Activated CD8-positive, alpha-beta T cell treated with anti-CD3 and anti-CD28 coated beads, Interleukin-2, amount 10 ng/mL, durations not matched to agents 7 days and 5 days (primary cell): Measurements from ENCODE around the gene NKRF. TPM values are rescaled to one million over a fixed set of nuclear protein-coding genes. Genes with fewer than 3 reads are reported as not detected.
"Not testable (repeated sequence)": the region's sequence is repeated elsewhere in the genome, so short reads cannot be mapped to it uniquely, and the experiment has no call there.

ENCODE experiments used
- ATAC-seq: fragments of 150-1000 bp; cut with Tn5 transposase; one replicate; pipeline ENCODE4 v1.10.0; 2021; ENCODE audit warnings: moderate library complexity
- CTCF ChIA-PET: fragments of 350-600 bp; sonication (Branson Sonifier 250); formaldehyde crosslinking; loops from one replicate; lab custom pipeline; 2021; ENCODE audit warnings: antibody characterized with exemption; lab: Charles Lee
- POLR2A ChIA-PET: fragments of 350-600 bp; sonication (Branson Sonifier 250); formaldehyde crosslinking; loops from one replicate; lab custom pipeline; 2021; ENCODE audit warnings: antibody characterized with exemption; lab: Charles Lee
- DNase-seq: peaks from one replicate; pipeline ENCODE4 v3.0.0-alpha.2; 2020
- H3K27ac Mint-ChIP-seq: one replicate; pipeline ENCODE4 v1.8.0; 2021; ENCODE audit warnings: mild to moderate bottlenecking, mixed read lengths
- H3K27me3 Mint-ChIP-seq: one replicate; pipeline ENCODE4 v1.8.0; 2021; ENCODE audit warnings: low read depth, mixed read lengths
- H3K36me3 Mint-ChIP-seq: one replicate; pipeline ENCODE4 v1.8.0; 2021; ENCODE audit warnings: low read depth, mixed read lengths
- H3K4me1 Mint-ChIP-seq: one replicate; pipeline ENCODE4 v1.8.0; 2021; ENCODE audit warnings: low read depth, mixed read lengths
- H3K4me3 Mint-ChIP-seq: one replicate; pipeline ENCODE4 v1.8.0; 2021; ENCODE audit warnings: mild to moderate bottlenecking, mixed read lengths
- H3K9me3 Mint-ChIP-seq: one replicate; pipeline ENCODE4 v1.8.0; 2022; ENCODE audit warnings: mixed read lengths; ENCODE audit not compliant: insufficient read depth
- total RNA-seq, 2 experiments: library from RNA; stranded (reverse); gene quantifications; one replicate each; pipeline ENCODE4 v1.2.3, GENCODE V29; 2021

The NKRF gene
- total RNA-seq, 2 experiments from 2014 or later, result 16.3 to 18.4 TPM

DNA sequence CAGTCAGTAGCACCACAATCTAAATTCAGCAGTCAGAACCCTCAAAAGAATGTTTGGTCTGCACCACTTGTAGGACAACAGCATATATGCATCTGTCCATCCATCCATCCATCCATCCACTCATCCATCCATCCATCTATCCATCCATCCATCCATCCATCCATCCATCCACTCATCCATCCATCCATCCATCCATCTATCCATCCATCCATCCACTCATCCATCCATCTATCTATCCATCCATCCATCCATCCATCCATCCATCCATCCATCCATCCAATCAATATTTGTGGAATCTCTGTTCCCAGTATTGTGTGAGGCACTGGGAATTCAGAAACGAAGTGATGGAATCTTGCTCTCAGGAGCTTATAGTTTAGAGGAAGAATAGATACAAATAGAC lies 31.2 kb upstream of the NKRF start:
- ATAC-seq, H3K9me3 Mint-ChIP-seq, H3K4me1 Mint-ChIP-seq, CTCF ChIA-PET, H3K27ac Mint-ChIP-seq, POLR2A ChIA-PET, H3K27me3 Mint-ChIP-seq, H3K4me3 Mint-ChIP-seq, DNase-seq: not testable (repeated sequence)
- H3K36me3 Mint-ChIP-seq, result peaks cover 73% of the 10 kb centered on the region

DNA sequence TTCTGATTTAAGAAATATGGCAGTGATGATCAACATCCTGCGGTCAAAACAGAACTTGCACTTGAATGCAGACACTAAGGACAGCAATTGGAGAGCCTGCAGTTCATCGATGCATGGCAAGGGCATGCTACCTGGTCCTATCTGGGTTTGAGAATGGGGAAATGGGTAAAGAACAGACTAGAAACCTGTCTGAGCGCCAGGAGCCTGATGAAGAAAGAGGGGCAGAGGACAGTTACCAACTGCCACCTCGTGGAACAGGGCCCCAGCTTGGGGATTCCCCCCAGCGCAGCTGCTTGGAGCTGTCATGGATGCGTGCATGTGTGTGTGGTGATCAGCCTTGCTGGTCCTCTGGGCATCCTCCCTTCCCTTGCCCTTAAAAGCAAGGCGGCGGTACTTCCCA lies 30.2 kb upstream of the NKRF start:
- H3K9me3 Mint-ChIP-seq, result no peaks in the 10 kb centered on the region
- H3K27me3 Mint-ChIP-seq, result no peaks in the 10 kb centered on the region
- no peak overlapping the region for H3K27ac Mint-ChIP-seq
- CTCF ChIA-PET, result no interaction called here
- ATAC-seq, result no peak
- POLR2A ChIA-PET, result no interaction called here
- DNase-seq, result no peak
- peaks cover 9% of the 10 kb centered on the region for H3K4me1 Mint-ChIP-seq
- no peak overlapping the region for H3K4me3 Mint-ChIP-seq
- peaks cover 70% of the 10 kb centered on the region for H3K36me3 Mint-ChIP-seq

DNA sequence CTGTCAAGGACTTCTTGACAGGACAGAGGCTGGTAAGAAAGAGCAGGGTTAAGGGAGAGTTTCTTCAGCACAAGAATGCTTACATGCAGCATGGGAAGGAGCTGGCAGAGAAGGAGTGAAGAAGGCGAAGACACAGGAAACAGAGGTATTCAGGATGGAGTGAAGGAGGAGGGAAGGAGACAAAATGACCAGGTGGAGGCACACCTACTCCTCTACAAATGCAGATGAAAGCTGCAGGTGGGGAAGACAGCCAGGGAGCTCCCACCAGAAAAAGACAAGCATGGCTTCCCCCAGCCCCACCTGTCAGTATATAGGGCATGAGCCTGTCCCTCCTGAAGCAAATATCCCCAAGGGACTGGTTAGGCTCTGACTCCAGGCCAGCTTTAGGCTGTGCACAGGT lies 29.6 kb upstream of the NKRF start:
- Mint-ChIP-seq H3K36me3 (peaks cover 65% of the 10 kb centered on the region), H3K27me3 (no peaks in the 10 kb centered on the region), H3K9me3 (no peaks in the 10 kb centered on the region), H3K4me3 (no peak overlapping the region), H3K4me1 (peaks cover 9% of the 10 kb centered on the region), H3K27ac (peak overlapping the region; percentile 56)
- ATAC-seq, result no peak
- ChIA-PET POLR2A (no interaction called here), CTCF (no interaction called here)
- DNase-seq, result no peak

- DNase-seq (no peak), ATAC-seq (no peak)
- CTCF ChIA-PET, result no interaction called here
- no peaks in the 10 kb centered on the region for H3K9me3 Mint-ChIP-seq
- no peaks in the 10 kb centered on the region for H3K27me3 Mint-ChIP-seq
- peaks cover 9% of the 10 kb centered on the region for H3K4me1 Mint-ChIP-seq
- POLR2A ChIA-PET, result no interaction called here
- peaks cover 63% of the 10 kb centered on the region for H3K36me3 Mint-ChIP-seq
- H3K4me3 Mint-ChIP-seq, result no peak overlapping the region
- peak overlapping the region; percentile 56 for H3K27ac Mint-ChIP-seq
Observed at GRCh38 chrX:119635179-119635578, 29.0 kb upstream of the NKRF start.

- ChIA-PET POLR2A (no interaction called here), CTCF (interaction anchor here (0.6 to 2.2 kb wide), 2 partner anchors 16 to 130 kb away, joined by 3 to 9 read pairs; no protein-coding TSS in a partner anchor)
- peaks cover 35% of the 10 kb centered on the region for H3K36me3 Mint-ChIP-seq
- no peaks in the 10 kb centered on the region for H3K9me3 Mint-ChIP-seq
- H3K27ac Mint-ChIP-seq, result no peak overlapping the region
- ATAC-seq, result no peak
- H3K4me3 Mint-ChIP-seq, result no peak overlapping the region
- DNase-seq, result no peak
- peaks cover 2% of the 10 kb centered on the region for H3K4me1 Mint-ChIP-seq
- no peaks in the 10 kb centered on the region for H3K27me3 Mint-ChIP-seq
Observed at GRCh38 chrX:119625843-119626242, 19.6 kb upstream of the NKRF start.

- H3K9me3 Mint-ChIP-seq, result no peaks in the 10 kb centered on the region
- peaks cover 2% of the 10 kb centered on the region for H3K4me1 Mint-ChIP-seq
- ATAC-seq, result no peak
- H3K27me3 Mint-ChIP-seq, result no peaks in the 10 kb centered on the region
- no peak overlapping the region for H3K4me3 Mint-ChIP-seq
- peaks cover 31% of the 10 kb centered on the region for H3K36me3 Mint-ChIP-seq
- ChIA-PET CTCF (interaction anchor here (1.1 to 2.2 kb wide), 2 partner anchors 15 to 105 kb away, joined by 3 to 9 read pairs; no protein-coding TSS in a partner anchor), POLR2A (no interaction called here)
- H3K27ac Mint-ChIP-seq, result no peak overlapping the region
- no peak for DNase-seq
Observed at GRCh38 chrX:119624951-119625668, 18.9 kb upstream of the NKRF start.

DNA sequence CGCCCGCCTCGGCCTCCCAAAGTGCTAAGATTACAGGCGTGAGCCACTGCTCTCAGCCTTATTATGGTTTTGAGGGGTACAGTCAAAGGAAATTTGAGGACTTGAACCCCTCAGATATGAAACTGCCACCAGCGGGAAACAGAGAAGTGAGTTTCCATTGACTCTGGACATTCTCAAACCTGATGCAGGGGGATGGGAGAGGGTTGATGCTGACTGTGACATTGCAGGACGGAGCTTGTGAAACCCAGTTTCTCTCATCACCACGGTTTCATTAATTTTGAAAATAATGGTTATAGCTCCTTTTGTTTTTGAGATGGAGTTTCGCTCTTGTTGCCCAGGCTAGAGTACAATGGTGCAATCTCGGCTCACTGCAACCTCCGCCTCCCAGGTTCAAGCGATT lies 18.2 kb upstream of the NKRF start:
- CTCF ChIA-PET, result interaction anchor here (1.1 to 2.2 kb wide), 2 partner anchors 14 to 105 kb away, joined by 3 to 9 read pairs; no protein-coding TSS in a partner anchor
- H3K27me3 Mint-ChIP-seq, result no peaks in the 10 kb centered on the region
- POLR2A ChIA-PET, result no interaction called here
- H3K9me3 Mint-ChIP-seq, result no peaks in the 10 kb centered on the region
- no peak overlapping the region for H3K27ac Mint-ChIP-seq
- H3K4me3 Mint-ChIP-seq, result no peak overlapping the region
- DNase-seq (no peak), ATAC-seq (no peak)
- H3K4me1 Mint-ChIP-seq, result peaks cover 2% of the 10 kb centered on the region
- peaks cover 32% of the 10 kb centered on the region for H3K36me3 Mint-ChIP-seq

GRCh38 chrX:119622356-119623232 lies 16.4 kb upstream of the NKRF start:
- DNase-seq (no peak), ATAC-seq (no peak)
- H3K27ac Mint-ChIP-seq, result no peak overlapping the region
- CTCF ChIA-PET, result interaction anchor here (1.4 kb wide), 1 partner anchor 107 kb away, joined by 4 read pairs; no protein-coding TSS in a partner anchor
- H3K4me1 Mint-ChIP-seq, result peaks cover 2% of the 10 kb centered on the region
- POLR2A ChIA-PET, result no interaction called here
- H3K4me3 Mint-ChIP-seq, result no peak overlapping the region
- H3K36me3 Mint-ChIP-seq, result peaks cover 38% of the 10 kb centered on the region
- no peaks in the 10 kb centered on the region for H3K9me3 Mint-ChIP-seq
- H3K27me3 Mint-ChIP-seq, result no peaks in the 10 kb centered on the region

DNA sequence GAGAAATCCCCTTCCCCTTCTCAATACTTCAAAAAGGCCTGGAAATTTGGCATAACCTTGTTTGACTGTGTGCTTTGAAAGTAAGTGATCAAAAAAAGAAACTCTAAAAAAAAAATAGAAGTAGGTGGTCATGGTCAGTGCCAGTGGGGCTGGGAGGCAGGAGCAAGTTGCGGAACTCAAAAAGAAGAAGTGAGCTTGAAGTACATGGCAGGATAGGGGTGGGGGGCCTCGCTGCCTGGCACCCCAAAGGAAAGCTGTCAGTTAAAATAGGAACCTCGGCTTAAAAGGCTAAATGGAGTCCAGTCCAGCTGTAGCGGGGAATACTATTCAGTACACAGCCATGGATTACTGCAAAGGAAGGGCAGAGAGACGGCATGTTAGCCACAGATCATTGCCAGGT lies 12.2 kb upstream of the NKRF start:
- ATAC-seq (no peak), DNase-seq (no peak)
- Mint-ChIP-seq H3K27ac (no peak overlapping the region), H3K27me3 (no peaks in the 10 kb centered on the region), H3K36me3 (peaks cover 32% of the 10 kb centered on the region), H3K4me1 (no peaks in the 10 kb centered on the region), H3K4me3 (no peak overlapping the region), H3K9me3 (no peaks in the 10 kb centered on the region)
- CTCF ChIA-PET, result interaction anchor here (0.7 to 1.1 kb wide), 3 partner anchors 9 to 11 kb away, joined by 3 read pairs; no protein-coding TSS in a partner anchor
- POLR2A ChIA-PET, result no interaction called here

- peaks cover 32% of the 10 kb centered on the region for H3K36me3 Mint-ChIP-seq
- no peak overlapping the region for H3K27ac Mint-ChIP-seq
- POLR2A ChIA-PET, result interaction anchor here (2.8 kb wide), 1 partner anchor 11 kb away, joined by 12 read pairs; the partner anchor contains the start of gene NKRF
- H3K9me3 Mint-ChIP-seq, result no peaks in the 10 kb centered on the region
- H3K27me3 Mint-ChIP-seq, result no peaks in the 10 kb centered on the region
- H3K4me3 Mint-ChIP-seq, result no peak overlapping the region
- CTCF ChIA-PET, result interaction anchor here (1.1 kb wide), 1 partner anchor 9 kb away, joined by 3 read pairs; no protein-coding TSS in a partner anchor
- no peaks in the 10 kb centered on the region for H3K4me1 Mint-ChIP-seq
- no peak for ATAC-seq
- DNase-seq, result no peak
Observed at GRCh38 chrX:119617517-119618164, 11.4 kb upstream of the NKRF start.

- Mint-ChIP-seq H3K4me3 (no peak overlapping the region), H3K9me3 (no peaks in the 10 kb centered on the region), H3K4me1 (no peaks in the 10 kb centered on the region), H3K27ac (no peak overlapping the region), H3K27me3 (no peaks in the 10 kb centered on the region), H3K36me3 (peaks cover 23% of the 10 kb centered on the region)
- no peak for ATAC-seq
- ChIA-PET POLR2A (no interaction called here), CTCF (no interaction called here)
- DNase-seq, result no peak
Observed at GRCh38 chrX:119614776-119615175, 8.6 kb upstream of the NKRF start.
